GM19372 (cell line): ENCODE results near the gene ZNF618.

Experiments used
- ATAC-seq: cut with Tn5 transposase; IDR thresholded peaks from one replicate; pipeline ENCODE4 v1.9.1; 2021; ENCODE audit warnings: mild to moderate bottlenecking, low read depth, moderate library complexity; ENCODE audit not compliant: unreplicated experiment

ZNF618 gene

GRCh38 chr9:114050646-114051045 is 174.5 kb downstream of the ZNF618 start:
- no peak for ATAC-seq

- no peak for ATAC-seq
Measured at GRCh38 chr9:114051281-114051680, 175.2 kb downstream of the ZNF618 start.

- no peak for ATAC-seq
Measured at GRCh38 chr9:114051706-114052105, 175.6 kb downstream of the ZNF618 start.

GRCh38 chr9:114053246-114054005 is 177.3 kb downstream of the ZNF618 start:
- no peak for ATAC-seq

GRCh38 chr9:114054191-114054690 is 178.1 kb downstream of the ZNF618 start:
- ATAC-seq: no peak

- no peak for ATAC-seq
Measured at GRCh38 chr9:114055061-114055460, 179.0 kb downstream of the ZNF618 start.

GRCh38 chr9:114055894-114056293 is 179.8 kb downstream of the ZNF618 start:
- no peak for ATAC-seq

GRCh38 chr9:114056527-114056926 is 180.4 kb downstream of the ZNF618 start:
- ATAC-seq: no peak

- no peak for ATAC-seq
Measured at GRCh38 chr9:114057161-114057885, 181.2 kb downstream of the ZNF618 start.

- no peak for ATAC-seq
Measured at GRCh38 chr9:114058688-114059046, 182.6 kb downstream of the ZNF618 start.

GRCh38 chr9:114059047-114059803 is 183.1 kb downstream of the ZNF618 start:
- ATAC-seq: no peak

- ATAC-seq: no peak
Measured at GRCh38 chr9:114060070-114060469, 184.0 kb downstream of the ZNF618 start.

- no peak for ATAC-seq
Measured at GRCh38 chr9:114060711-114061110, 184.6 kb downstream of the ZNF618 start.

- no peak for ATAC-seq
Measured at GRCh38 chr9:114061292-114061691, 185.2 kb downstream of the ZNF618 start.

GRCh38 chr9:114061830-114062474 is 185.8 kb downstream of the ZNF618 start:
- no peak for ATAC-seq

- no peak for ATAC-seq
Measured at GRCh38 chr9:114065304-114065703, 189.2 kb downstream of the ZNF618 start.

- no peak for ATAC-seq
Measured at GRCh38 chr9:114069476-114070187, 193.5 kb downstream of the ZNF618 start.

- ATAC-seq: no peak
Measured at GRCh38 chr9:114070188-114071103, 194.3 kb downstream of the ZNF618 start.

GRCh38 chr9:114071197-114071795 is 195.2 kb downstream of the ZNF618 start:
- ATAC-seq: no peak
